T-helper 17 cell (primary cell): Measurements from ENCODE around the gene BTK. TPM values are rescaled to one million over a fixed set of nuclear protein-coding genes. Genes with fewer than 3 reads are reported as not detected.
"Not testable (repeated sequence)": the region's sequence is repeated elsewhere in the genome, so short reads cannot be mapped to it uniquely, and the experiment has no call there.

Experiments
- ATAC-seq: fragments of 150-1000 bp; cut with Tn5 transposase; 2 replicates; pipeline ENCODE4 v1.10.0; 2021; ENCODE audit warnings: mild to moderate bottlenecking, moderate library complexity
- DNase-seq, 3 donors: peaks; one replicate each; pipeline versions ENCODE4 v3.0.0 to v3.0.0-alpha.2; 2020 to 2021
- H3K9me3 ChIP-seq: one replicate; pipeline ENCODE4 v1.7.0; 2013; ENCODE audit warnings: low read length, mild to moderate bottlenecking; ENCODE audit not compliant: control insufficient read depth, poor library complexity, severe bottlenecking
- H3K27ac Mint-ChIP-seq: one replicate; pipeline ENCODE4 v1.8.0; 2022; ENCODE audit warnings: mild to moderate bottlenecking, moderate library complexity, mixed read lengths
- H3K27me3 Mint-ChIP-seq: one replicate; pipeline ENCODE4 v1.8.0; 2022; ENCODE audit warnings: mixed read lengths
- H3K36me3 Mint-ChIP-seq: one replicate; pipeline ENCODE4 v1.8.0; 2022; ENCODE audit warnings: low read depth, mixed read lengths
- H3K4me1 Mint-ChIP-seq: one replicate; pipeline ENCODE4 v1.8.0; 2022; ENCODE audit warnings: mild to moderate bottlenecking, mixed read lengths
- H3K4me3 Mint-ChIP-seq: one replicate; pipeline ENCODE4 v1.8.0; 2022; ENCODE audit warnings: mild to moderate bottlenecking, moderate library complexity, mixed read lengths
- total RNA-seq, 4 donors: library from RNA in 2 of 4; stranded (reverse) in 2 of 4; gene quantifications; one replicate each; pipeline ENCODE4 v1.2.3 and lab custom pipeline; 2022 to 2026

The BTK gene
- total RNA-seq, 2 donors from 2014 or later = 10.0 to 13.8 TPM

GRCh38 chrX:101348452-101349192, 37.4 kb downstream of the BTK start, which contains the start of gene TIMM8A:
TSS of gene TIMM8A (minus strand) at chrX:101348742. CDS start at chrX:101348664, 78 bp downstream.
- Mint-ChIP-seq H3K27ac (peak within 1 kb of the TSS; percentile 67), H3K4me1 (no peaks in the 10 kb centered on the region), H3K36me3 (no peaks in the 10 kb centered on the region), H3K4me3 (peak within 1 kb of the TSS; percentile 86), H3K27me3 (no peaks in the 10 kb centered on the region)
- DNase-seq = peak; percentile 57 to 64 (median 62)
- peak; percentile 99 for ATAC-seq
- H3K9me3 ChIP-seq = no peaks in the 10 kb centered on the region

GRCh38 chrX:101347859-101348451, 38.0 kb downstream of the BTK start:
- Mint-ChIP-seq H3K4me1 (no peaks in the 10 kb centered on the region), H3K27ac (peak overlapping the region; percentile 67), H3K36me3 (no peaks in the 10 kb centered on the region), H3K4me3 (peak overlapping the region; percentile 86), H3K27me3 (no peaks in the 10 kb centered on the region)
- ATAC-seq (no peak), DNase-seq (no peak)
- H3K9me3 ChIP-seq = no peaks in the 10 kb centered on the region

- Mint-ChIP-seq H3K27ac (no peak overlapping the region), H3K4me1 (no peaks in the 10 kb centered on the region), H3K4me3 (no peak overlapping the region), H3K27me3 (no peaks in the 10 kb centered on the region), H3K36me3 (no peaks in the 10 kb centered on the region)
- no peaks in the 10 kb centered on the region for H3K9me3 ChIP-seq
- no peak for ATAC-seq
- DNase-seq = no peak
These were observed 48.2 kb downstream of the BTK start for GRCh38 chrX:101337776-101338271.

- not testable (repeated sequence) for H3K4me3 Mint-ChIP-seq, ATAC-seq, H3K27me3 Mint-ChIP-seq, H3K27ac Mint-ChIP-seq, H3K4me1 Mint-ChIP-seq, H3K9me3 ChIP-seq, H3K36me3 Mint-ChIP-seq, DNase-seq
These were observed 51.7 kb downstream of the BTK start for GRCh38 chrX:101334310-101334709.

GRCh38 chrX:101326600-101326999, 59.4 kb downstream of the BTK start:
- not testable (repeated sequence) for H3K36me3 Mint-ChIP-seq, DNase-seq, H3K9me3 ChIP-seq, H3K27me3 Mint-ChIP-seq, ATAC-seq, H3K27ac Mint-ChIP-seq, H3K4me3 Mint-ChIP-seq, H3K4me1 Mint-ChIP-seq

GRCh38 chrX:101303790-101304189, 82.2 kb downstream of the BTK start:
- DNase-seq (no peak), ATAC-seq (no peak)
- no peak overlapping the region for H3K27ac Mint-ChIP-seq
- no peaks in the 10 kb centered on the region for H3K36me3 Mint-ChIP-seq
- no peak overlapping the region for H3K4me3 Mint-ChIP-seq
- H3K27me3 Mint-ChIP-seq = no peaks in the 10 kb centered on the region
- no peaks in the 10 kb centered on the region for H3K4me1 Mint-ChIP-seq
- H3K9me3 ChIP-seq = no peaks in the 10 kb centered on the region

Other genes with a start within 250 kb of the BTK start
- under 1 TPM; 0.10 to 0.27 TPM for gene DRP2, start 166.4 kb downstream of the BTK start, total RNA-seq
- gene TAF7L, start 94.9 kb downstream of the BTK start, total RNA-seq = not detected
- gene TIMM8A, start 37.4 kb downstream of the BTK start, total RNA-seq = 1 to 10 TPM; 4.4 to 5.1 TPM
- 100 to 1,000 TPM; 270 to 298 TPM for gene RPL36A, start 4.8 kb upstream of the BTK start, total RNA-seq
- gene GLA, start 21.7 kb upstream of the BTK start, total RNA-seq = 10 to 100 TPM; 26.6 to 36.0 TPM
- 10 to 100 TPM; 34.7 to 43.2 TPM for gene HNRNPH2, start 22.0 kb upstream of the BTK start, total RNA-seq
- 1 to 10 TPM; 5.9 to 9.9 TPM for gene ARMCX4, start 99.3 kb upstream of the BTK start, total RNA-seq
- gene ARMCX1, start 164.4 kb upstream of the BTK start, total RNA-seq = under 1 TPM; 0.21 to 0.30 TPM
- gene ARMCX6, start 231.8 kb upstream of the BTK start, total RNA-seq = 10 to 100 TPM; 34.0 to 47.8 TPM
- gene ARMCX3, start 237.0 kb upstream of the BTK start, total RNA-seq = 10 to 100 TPM; 47.5 to 49.9 TPM